22Rv1 (cell line): ENCODE data around the gene LRMDA.

ENCODE experiments used
- ZFX ChIP-seq: fragments of 450-650 bp; IDR thresholded peaks from 2 replicates; pipeline ENCODE4 v1.6.1; 2017; ENCODE audit warnings: antibody characterized with exemption, borderline replicate concordance
- TF ChIP-seq, protein P1 (sequence below): fragments of 450-650 bp; IDR thresholded peaks from 2 replicates; pipeline ENCODE4 v1.5.1; 2017; ENCODE audit warnings: mild to moderate bottlenecking

DNA sequence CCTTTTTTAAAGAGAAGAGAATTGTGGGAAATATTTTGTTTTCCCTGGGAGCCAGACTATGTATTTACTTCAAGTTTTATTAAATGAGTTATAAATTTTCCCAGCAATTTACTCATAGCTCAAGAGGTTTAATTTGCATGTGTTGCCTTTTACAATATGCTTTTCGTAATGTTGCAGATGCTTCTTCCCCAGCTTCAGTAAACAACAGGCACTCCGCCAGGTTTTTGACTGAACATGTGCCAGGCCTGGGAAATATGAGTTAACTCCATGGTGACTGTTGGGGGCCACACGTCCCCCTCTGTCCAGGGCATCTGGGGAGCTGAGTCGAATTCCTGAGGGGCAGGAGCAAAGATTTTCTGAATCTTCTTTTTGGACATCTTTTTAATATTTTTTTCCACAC is 545.7 kb downstream of the LRMDA start:
- TF ChIP-seq, protein P1, sequence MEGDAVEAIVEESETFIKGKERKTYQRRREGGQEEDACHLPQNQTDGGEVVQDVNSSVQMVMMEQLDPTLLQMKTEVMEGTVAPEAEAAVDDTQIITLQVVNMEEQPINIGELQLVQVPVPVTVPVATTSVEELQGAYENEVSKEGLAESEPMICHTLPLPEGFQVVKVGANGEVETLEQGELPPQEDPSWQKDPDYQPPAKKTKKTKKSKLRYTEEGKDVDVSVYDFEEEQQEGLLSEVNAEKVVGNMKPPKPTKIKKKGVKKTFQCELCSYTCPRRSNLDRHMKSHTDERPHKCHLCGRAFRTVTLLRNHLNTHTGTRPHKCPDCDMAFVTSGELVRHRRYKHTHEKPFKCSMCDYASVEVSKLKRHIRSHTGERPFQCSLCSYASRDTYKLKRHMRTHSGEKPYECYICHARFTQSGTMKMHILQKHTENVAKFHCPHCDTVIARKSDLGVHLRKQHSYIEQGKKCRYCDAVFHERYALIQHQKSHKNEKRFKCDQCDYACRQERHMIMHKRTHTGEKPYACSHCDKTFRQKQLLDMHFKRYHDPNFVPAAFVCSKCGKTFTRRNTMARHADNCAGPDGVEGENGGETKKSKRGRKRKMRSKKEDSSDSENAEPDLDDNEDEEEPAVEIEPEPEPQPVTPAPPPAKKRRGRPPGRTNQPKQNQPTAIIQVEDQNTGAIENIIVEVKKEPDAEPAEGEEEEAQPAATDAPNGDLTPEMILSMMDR = no peak
- no peak for TF ChIP-seq ZFX
